Skeletal muscle satellite cell (primary cell): ENCODE data around the gene DYNLRB1. TPM values are rescaled to one million over a fixed set of nuclear protein-coding genes. Genes with fewer than 3 reads are reported as not detected.

ENCODE experiments used
- H3K27me3 ChIP-seq: 2 replicates; pipeline ENCODE4 v1.7.0; 2013; ENCODE audit warnings: low read length; ENCODE audit not compliant: control insufficient read depth, insufficient read depth
- H3K36me3 ChIP-seq: 2 replicates; pipeline ENCODE4 v1.7.0; 2013; ENCODE audit warnings: mild to moderate bottlenecking, control low read depth, low read length; ENCODE audit not compliant: insufficient read depth
- H3K4me1 ChIP-seq: 2 replicates; pipeline ENCODE4 v1.7.0; 2013; ENCODE audit warnings: low read length; ENCODE audit not compliant: control insufficient read depth, insufficient read depth
- H3K4me2 ChIP-seq: 2 replicates; pipeline ENCODE4 v1.7.0; 2013; ENCODE audit warnings: mild to moderate bottlenecking, low read length
- H3K4me3 ChIP-seq: 2 replicates; pipeline ENCODE4 v1.7.0; 2013; ENCODE audit warnings: low read length
- H3K9ac ChIP-seq: 2 replicates; pipeline ENCODE4 v1.7.0; 2013; ENCODE audit warnings: mild to moderate bottlenecking, low read depth, low read length, moderate library complexity
- H3K9me3 ChIP-seq: replicated peaks from 2 replicates; pipeline ENCODE4 v1.7.0; 2013; ENCODE audit warnings: mild to moderate bottlenecking, control low read depth, low read length
- small RNA-seq: library from RNA; depleted of rRNA; stranded (forward); fragments of <200 nt; gene quantifications from one replicate; pipeline ENCODE3, GENCODE V24; 2012

DYNLRB1 gene

DNA sequence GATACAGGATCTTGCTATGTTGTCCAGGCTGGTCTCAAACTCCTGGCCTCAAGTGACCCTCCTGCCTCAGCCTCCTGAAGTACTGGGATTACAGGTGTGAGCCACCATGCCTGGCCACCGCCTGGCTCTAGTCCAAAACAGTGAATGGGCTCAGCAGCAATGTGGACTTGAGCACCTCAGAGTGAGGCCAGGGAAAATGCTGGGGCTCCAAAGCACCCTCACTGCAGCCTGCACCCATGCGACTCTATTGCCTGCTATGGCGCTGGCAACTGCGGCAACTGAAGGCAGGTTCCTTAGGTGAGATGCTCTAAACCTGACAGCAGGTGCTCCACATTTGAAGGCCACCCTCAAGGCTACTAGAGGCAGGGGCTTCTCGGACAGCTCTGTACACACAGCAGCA lies 68.8 kb downstream of the DYNLRB1 start:
- Histone ChIP-seq H3K36me3 (peaks cover 6% of the 10 kb centered on the region), H3K9ac (no peak overlapping the region), H3K4me1 (peaks cover 29% of the 10 kb centered on the region), H3K4me2 (no peak overlapping the region), H3K27me3 (no peaks in the 10 kb centered on the region), H3K9me3 (no peaks in the 10 kb centered on the region), H3K4me3 (no peak overlapping the region)

DNA sequence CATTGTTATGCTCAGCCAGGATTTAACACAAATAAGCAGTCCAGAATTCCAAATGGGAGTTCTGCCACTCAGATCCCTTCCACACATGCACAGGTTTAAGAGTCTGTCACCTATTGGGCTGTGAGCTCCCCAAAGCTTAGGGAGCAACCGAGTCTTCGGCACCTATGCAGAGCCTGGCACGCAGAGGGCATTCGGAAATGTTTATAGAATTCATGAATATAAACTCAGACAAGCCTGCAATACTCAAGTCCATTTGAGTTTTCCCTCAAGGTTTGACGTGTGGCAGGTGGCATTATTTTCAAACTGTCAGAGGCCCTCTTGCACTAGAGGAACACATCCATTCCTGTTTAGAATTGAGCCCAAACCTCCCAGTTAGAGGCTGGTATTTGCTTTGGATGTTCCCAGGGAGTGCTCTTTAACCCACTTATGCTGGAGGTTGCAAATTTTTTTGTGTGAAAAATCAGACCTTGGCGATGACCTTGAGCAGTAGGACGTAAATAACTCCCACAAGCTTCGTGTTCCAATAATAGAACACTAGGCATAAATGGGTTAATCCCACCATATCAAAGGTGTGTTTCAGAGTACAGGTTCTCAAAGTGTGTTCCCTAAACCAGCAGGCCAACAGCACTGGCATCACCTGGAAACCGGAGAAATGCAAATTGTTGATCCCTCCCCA lies 70.4 kb downstream of the DYNLRB1 start:
- H3K27me3 ChIP-seq: no peaks in the 10 kb centered on the region
- H3K9ac ChIP-seq: no peak overlapping the region
- H3K36me3 ChIP-seq: peaks cover 6% of the 10 kb centered on the region
- no peak overlapping the region for H3K4me2 ChIP-seq
- H3K9me3 ChIP-seq: no peaks in the 10 kb centered on the region
- H3K4me1 ChIP-seq: peaks cover 21% of the 10 kb centered on the region
- no peak overlapping the region for H3K4me3 ChIP-seq

Small RNA genes lying within 50 kb of the gene (small RNA-seq; reads per million reads assigned to genes)
- not detected for gene RF00019
